Upper lobe of right lung (tissue), 1 donor: ENCODE data around the gene KRTAP4-4. TPM values are rescaled to one million over a fixed set of nuclear protein-coding genes. Genes with fewer than 3 reads are reported as not detected.
"Not testable (repeated sequence)": the region's sequence is repeated elsewhere in the genome, so short reads cannot be mapped to it uniquely, and the experiment has no call there.

Source experiments
- ATAC-seq: fragments of 200-7000 bp; cut with Tn5 transposase; one replicate; pipeline ENCODE4 v1.9.1; 2020; ENCODE audit warnings: mild to moderate bottlenecking, moderate library complexity
- DNase-seq: peaks from one replicate; pipeline ENCODE4 v3.0.0-alpha.2; 2020
- H3K27ac ChIP-seq: fragments of 200-600 bp; one replicate; pipeline ENCODE4 v1.8.0; 2022
- H3K27me3 ChIP-seq: fragments of 200-600 bp; one replicate; pipeline ENCODE4 v1.8.0; 2022; ENCODE audit warnings: mild to moderate bottlenecking
- H3K36me3 ChIP-seq: fragments of 200-600 bp; one replicate; pipeline ENCODE4 v1.8.0; 2022
- H3K4me1 ChIP-seq: fragments of 200-600 bp; one replicate; pipeline ENCODE4 v1.8.0; 2022
- H3K4me3 ChIP-seq: fragments of 200-600 bp; one replicate; pipeline ENCODE4 v1.8.0; 2022; ENCODE audit warnings: mild to moderate bottlenecking
- H3K9me3 ChIP-seq: fragments of 200-600 bp; one replicate; pipeline ENCODE4 v1.8.0; 2022
- CTCF ChIP-seq: fragments of 200-600 bp; IDR thresholded peaks from one replicate; pipeline ENCODE4 v1.8.0; 2022; ENCODE audit warnings: antibody characterized with exemption
- intact Hi-C: fragments of 100-400 bp; cut with DNase I; formaldehyde crosslinking; loops from one replicate; pipeline ENCODE4 v1.11.0; 2022
- total RNA-seq: library from RNA; stranded (reverse); fragmentation: NEBNext Ultra II Directional; extraction: Animal tissue kit (Norgen Biotek cat#: 25700); gene quantifications from one replicate; pipeline ENCODE4 v1.2.1, GENCODE V29; 2021
- donor health status: DM: no; HTN: yes; CAD: no; lungs with severe emphysema.

KRTAP4-4 gene
- total RNA-seq, 1 donor from 2014 or later: not detected

GRCh38 chr17:41118721-41119120 lies 41.8 kb downstream of the KRTAP4-4 start:
- H3K4me3 ChIP-seq: no peak overlapping the region
- ATAC-seq: no peak
- TF ChIP-seq CTCF: no peak
- no peaks in the 10 kb centered on the region for H3K27me3 ChIP-seq
- H3K36me3 ChIP-seq: no peaks in the 10 kb centered on the region
- DNase-seq: no peak
- no peak overlapping the region for H3K27ac ChIP-seq
- H3K9me3 ChIP-seq: no peaks in the 10 kb centered on the region
- no peaks in the 10 kb centered on the region for H3K4me1 ChIP-seq
- intact Hi-C loops: no loop called here

GRCh38 chr17:41117846-41118386 lies 42.6 kb downstream of the KRTAP4-4 start, which contains the start of gene KRTAP4-11:
Gene KRTAP4-11, minus strand, starts transcription at chr17:41118373. Its CDS starts 58 bp downstream, at chr17:41118315.
- ATAC-seq, H3K4me3 ChIP-seq, H3K9me3 ChIP-seq, H3K36me3 ChIP-seq, H3K27ac ChIP-seq, H3K4me1 ChIP-seq, H3K27me3 ChIP-seq, intact Hi-C loops, DNase-seq: not testable (repeated sequence)

GRCh38 chr17:41116297-41116696 lies 44.3 kb downstream of the KRTAP4-4 start:
- H3K27ac ChIP-seq: no peak overlapping the region
- ATAC-seq (no peak), DNase-seq (no peak)
- H3K36me3 ChIP-seq: no peaks in the 10 kb centered on the region
- H3K27me3 ChIP-seq: no peaks in the 10 kb centered on the region
- no peak for TF ChIP-seq CTCF
- no peaks in the 10 kb centered on the region for H3K4me1 ChIP-seq
- H3K4me3 ChIP-seq: no peak overlapping the region
- intact Hi-C loops: no loop called here
- no peaks in the 10 kb centered on the region for H3K9me3 ChIP-seq

- Histone ChIP-seq H3K9me3 (no peaks in the 10 kb centered on the region), H3K4me1 (no peaks in the 10 kb centered on the region), H3K27me3 (no peaks in the 10 kb centered on the region), H3K4me3 (no peak overlapping the region), H3K27ac (no peak overlapping the region), H3K36me3 (no peaks in the 10 kb centered on the region)
- no peak for DNase-seq
- TF ChIP-seq CTCF: no peak
- ATAC-seq: no peak
- intact Hi-C loops: no loop called here
These were observed 49.2 kb downstream of the KRTAP4-4 start for GRCh38 chr17:41111151-41111885.

Other genes starting within 250 kb of the KRTAP4-4 start
- 1.1 TPM for gene KRT23, start 223.1 kb downstream of the KRTAP4-4 start, total RNA-seq
- gene KRT39, start 193.8 kb downstream of the KRTAP4-4 start, total RNA-seq: 0.35 TPM
- gene KRT40, start 176.4 kb downstream of the KRTAP4-4 start, total RNA-seq: not detected
- not detected for gene KRTAP3-3, start 166.6 kb downstream of the KRTAP4-4 start, total RNA-seq
- not detected for gene KRTAP3-2, start 160.8 kb downstream of the KRTAP4-4 start, total RNA-seq
- gene KRTAP3-1, start 151.6 kb downstream of the KRTAP4-4 start, total RNA-seq: not detected
- gene KRTAP1-5, start 133.5 kb downstream of the KRTAP4-4 start, total RNA-seq: not detected
- not detected for gene KRTAP1-4, start 130.6 kb downstream of the KRTAP4-4 start, total RNA-seq
- not detected for gene KRTAP1-3, start 125.9 kb downstream of the KRTAP4-4 start, total RNA-seq
- not detected for gene KRTAP1-1, start 119.3 kb downstream of the KRTAP4-4 start, total RNA-seq
- gene KRTAP2-1, start 113.4 kb downstream of the KRTAP4-4 start, total RNA-seq: not detected
- not detected for gene KRTAP2-2, start 105.5 kb downstream of the KRTAP4-4 start, total RNA-seq
- gene KRTAP2-3, start 100.6 kb downstream of the KRTAP4-4 start, total RNA-seq: not detected
- not detected for gene KRTAP2-4, start 94.9 kb downstream of the KRTAP4-4 start, total RNA-seq
- gene KRTAP4-7, start 76.6 kb downstream of the KRTAP4-4 start, total RNA-seq: not detected
- gene KRTAP4-8, start 62.6 kb downstream of the KRTAP4-4 start, total RNA-seq: not detected
- gene KRTAP4-16, start 58.5 kb downstream of the KRTAP4-4 start, total RNA-seq: not detected
- gene KRTAP4-9, start 55.4 kb downstream of the KRTAP4-4 start, total RNA-seq: not detected
- not detected for gene KRTAP4-11, start 42.4 kb downstream of the KRTAP4-4 start, total RNA-seq
- gene KRTAP4-12, start 36.6 kb downstream of the KRTAP4-4 start, total RNA-seq: not detected
- gene KRTAP4-6, start 20.2 kb downstream of the KRTAP4-4 start, total RNA-seq: not detected
- gene KRTAP4-5, start 10.9 kb downstream of the KRTAP4-4 start, total RNA-seq: not detected
- gene KRTAP4-3, start 7.5 kb upstream of the KRTAP4-4 start, total RNA-seq: not detected
- gene KRTAP4-2, start 17.5 kb upstream of the KRTAP4-4 start, total RNA-seq: not detected
- not detected for gene KRTAP4-1, start 24.2 kb upstream of the KRTAP4-4 start, total RNA-seq
- not detected for gene KRTAP9-1, start 29.1 kb upstream of the KRTAP4-4 start, total RNA-seq
- not detected for gene KRTAP9-2, start 65.9 kb upstream of the KRTAP4-4 start, total RNA-seq
- not detected for gene KRTAP9-3, start 71.7 kb upstream of the KRTAP4-4 start, total RNA-seq
- gene KRTAP9-8, start 77.3 kb upstream of the KRTAP4-4 start, total RNA-seq: not detected
- not detected for gene KRTAP9-4, start 88.9 kb upstream of the KRTAP4-4 start, total RNA-seq
- gene KRTAP9-9, start 94.6 kb upstream of the KRTAP4-4 start, total RNA-seq: not detected
- gene KRTAP9-6, start 104.6 kb upstream of the KRTAP4-4 start, total RNA-seq: not detected
- not detected for gene KRTAP9-7, start 115.0 kb upstream of the KRTAP4-4 start, total RNA-seq
- gene KRTAP29-1, start 142.1 kb upstream of the KRTAP4-4 start, total RNA-seq: not detected
- gene KRTAP16-1, start 148.6 kb upstream of the KRTAP4-4 start, total RNA-seq: not detected
- gene KRTAP17-1, start 155.0 kb upstream of the KRTAP4-4 start, total RNA-seq: not detected
- not detected for gene KRT33A, start 190.1 kb upstream of the KRTAP4-4 start, total RNA-seq
- gene KRT33B, start 209.1 kb upstream of the KRTAP4-4 start, total RNA-seq: not detected
- not detected for gene KRT34, start 221.6 kb upstream of the KRTAP4-4 start, total RNA-seq
- not detected for gene KRT31, start 236.9 kb upstream of the KRTAP4-4 start, total RNA-seq